PFSK-1 (cell line): ENCODE results near the gene RAP1A.

Experiments
- FOXP2 ChIP-seq: optimal IDR thresholded peaks from 2 replicates; pipeline ENCODE3; 2011; ENCODE audit warnings: borderline replicate concordance, control low read depth, inconsistent platforms; ENCODE audit not compliant: insufficient read depth; ENCODE audit errors: extremely low read length, extremely low read depth
- POLR2AphosphoS5 ChIP-seq: IDR thresholded peaks from 2 replicates; pipeline ENCODE4 v1.6.1; 2012; ENCODE audit warnings: low read depth, mild to moderate bottlenecking, control low read depth, low read length, moderate library complexity
- SIN3A ChIP-seq: IDR thresholded peaks from 2 replicates; pipeline ENCODE4 v1.6.1; 2012; ENCODE audit warnings: mild to moderate bottlenecking, low read length, moderate library complexity, borderline replicate concordance; ENCODE audit not compliant: insufficient read depth
- TAF1 ChIP-seq: IDR thresholded peaks from 2 replicates; pipeline ENCODE4 v1.6.1; 2012; ENCODE audit warnings: low read length, control low read depth, borderline replicate concordance; ENCODE audit not compliant: insufficient read depth
- TF ChIP-seq, protein P1 (sequence below), 2 experiments: IDR thresholded peaks; 2 replicates each; pipeline versions ENCODE4 v1.6.1 to v1.8.0; 2011 to 2012; ENCODE audit warnings: low read depth in 2 of 2, low read length in 2 of 2, control low read depth in 1 of 2, inconsistent platforms in 1 of 2, mild to moderate bottlenecking in 1 of 2, moderate library complexity in 1 of 2; ENCODE audit not compliant: insufficient read depth in 1 of 2

RAP1A gene

GRCh38 chr1:111586112-111586511 lies 33.5 kb upstream of the RAP1A start:
- TF ChIP-seq SIN3A: no peak
- TF ChIP-seq, protein P1, sequence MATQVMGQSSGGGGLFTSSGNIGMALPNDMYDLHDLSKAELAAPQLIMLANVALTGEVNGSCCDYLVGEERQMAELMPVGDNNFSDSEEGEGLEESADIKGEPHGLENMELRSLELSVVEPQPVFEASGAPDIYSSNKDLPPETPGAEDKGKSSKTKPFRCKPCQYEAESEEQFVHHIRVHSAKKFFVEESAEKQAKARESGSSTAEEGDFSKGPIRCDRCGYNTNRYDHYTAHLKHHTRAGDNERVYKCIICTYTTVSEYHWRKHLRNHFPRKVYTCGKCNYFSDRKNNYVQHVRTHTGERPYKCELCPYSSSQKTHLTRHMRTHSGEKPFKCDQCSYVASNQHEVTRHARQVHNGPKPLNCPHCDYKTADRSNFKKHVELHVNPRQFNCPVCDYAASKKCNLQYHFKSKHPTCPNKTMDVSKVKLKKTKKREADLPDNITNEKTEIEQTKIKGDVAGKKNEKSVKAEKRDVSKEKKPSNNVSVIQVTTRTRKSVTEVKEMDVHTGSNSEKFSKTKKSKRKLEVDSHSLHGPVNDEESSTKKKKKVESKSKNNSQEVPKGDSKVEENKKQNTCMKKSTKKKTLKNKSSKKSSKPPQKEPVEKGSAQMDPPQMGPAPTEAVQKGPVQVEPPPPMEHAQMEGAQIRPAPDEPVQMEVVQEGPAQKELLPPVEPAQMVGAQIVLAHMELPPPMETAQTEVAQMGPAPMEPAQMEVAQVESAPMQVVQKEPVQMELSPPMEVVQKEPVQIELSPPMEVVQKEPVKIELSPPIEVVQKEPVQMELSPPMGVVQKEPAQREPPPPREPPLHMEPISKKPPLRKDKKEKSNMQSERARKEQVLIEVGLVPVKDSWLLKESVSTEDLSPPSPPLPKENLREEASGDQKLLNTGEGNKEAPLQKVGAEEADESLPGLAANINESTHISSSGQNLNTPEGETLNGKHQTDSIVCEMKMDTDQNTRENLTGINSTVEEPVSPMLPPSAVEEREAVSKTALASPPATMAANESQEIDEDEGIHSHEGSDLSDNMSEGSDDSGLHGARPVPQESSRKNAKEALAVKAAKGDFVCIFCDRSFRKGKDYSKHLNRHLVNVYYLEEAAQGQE (IDR thresholded peaks at IDR 0.05; ENCODE audit: insufficient read depth in 1 of 2, low read depth in 2 of 2, low read length in 2 of 2): no peak
- no peak for TF ChIP-seq TAF1
- no peak for TF ChIP-seq FOXP2
- TF ChIP-seq POLR2AphosphoS5: no peak

- TF ChIP-seq POLR2AphosphoS5: no peak
- TF ChIP-seq TAF1: no peak
- no peak for TF ChIP-seq SIN3A
- TF ChIP-seq FOXP2: no peak
- TF ChIP-seq, protein P1 (IDR thresholded peaks at IDR 0.05; ENCODE audit: insufficient read depth in 1 of 2, low read depth in 2 of 2, low read length in 2 of 2): no peak
These were observed 31.9 kb upstream of the RAP1A start for GRCh38 chr1:111587509-111588174.

GRCh38 chr1:111591937-111592336 lies 27.7 kb upstream of the RAP1A start:
- TF ChIP-seq SIN3A: no peak
- no peak for TF ChIP-seq POLR2AphosphoS5
- TF ChIP-seq, protein P1 (IDR thresholded peaks at IDR 0.05; ENCODE audit: insufficient read depth in 1 of 2, low read depth in 2 of 2, low read length in 2 of 2): no peak
- no peak for TF ChIP-seq TAF1
- no peak for TF ChIP-seq FOXP2

GRCh38 chr1:111592389-111593361 lies 26.9 kb upstream of the RAP1A start:
- TF ChIP-seq POLR2AphosphoS5 (no peak), FOXP2 (no peak), SIN3A (no peak), TAF1 (no peak)
- TF ChIP-seq, protein P1 (IDR thresholded peaks at IDR 0.05; ENCODE audit: insufficient read depth in 1 of 2, low read depth in 2 of 2, low read length in 2 of 2): no peak
